AG08396 (cell line): ENCODE results near the gene AATK.

ENCODE experiments used
- DNase-seq: peaks from one replicate; pipeline ENCODE4 v3.0.0; 2012; ENCODE audit warnings: low spot score, mixed read lengths

The AATK gene

GRCh38 chr17:81127133-81127455 is 38.9 kb downstream of the AATK start:
- DNase-seq, result no peak

GRCh38 chr17:81126281-81127132 is 39.5 kb downstream of the AATK start:
- DNase-seq, result no peak

DNA sequence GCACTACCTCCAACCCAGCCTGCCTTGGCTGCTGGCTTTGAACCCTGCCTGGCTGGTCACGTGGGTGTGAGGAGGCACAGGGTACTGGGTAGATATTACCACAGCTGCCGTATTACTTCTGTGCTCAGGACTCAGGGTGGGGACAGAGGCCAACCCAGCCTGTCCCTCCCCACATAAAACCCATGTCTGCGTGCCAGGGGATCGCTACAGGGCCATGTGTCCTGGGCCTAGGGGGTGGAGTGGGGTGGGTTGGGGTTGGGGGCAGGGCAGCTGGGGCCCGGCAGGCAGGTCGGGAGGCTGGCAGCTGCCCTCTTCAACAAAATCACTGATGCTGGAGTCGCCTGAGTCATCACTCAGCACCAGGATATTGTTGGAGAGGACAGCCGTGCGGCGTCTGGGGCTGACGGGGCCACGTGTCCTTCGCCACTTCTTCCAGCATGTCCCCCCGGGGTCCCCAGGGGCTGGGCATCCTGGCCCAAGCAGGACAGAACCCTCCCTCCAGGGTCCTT is 40.4 kb downstream of the AATK start:
- DNase-seq, result no peak

- DNase-seq, result no peak
Observed at GRCh38 chr17:81124377-81124776, 41.6 kb downstream of the AATK start.

GRCh38 chr17:81123052-81124048 is 42.7 kb downstream of the AATK start:
- no peak for DNase-seq

- DNase-seq, result no peak
Observed at GRCh38 chr17:81121841-81122733, 43.9 kb downstream of the AATK start.

DNA sequence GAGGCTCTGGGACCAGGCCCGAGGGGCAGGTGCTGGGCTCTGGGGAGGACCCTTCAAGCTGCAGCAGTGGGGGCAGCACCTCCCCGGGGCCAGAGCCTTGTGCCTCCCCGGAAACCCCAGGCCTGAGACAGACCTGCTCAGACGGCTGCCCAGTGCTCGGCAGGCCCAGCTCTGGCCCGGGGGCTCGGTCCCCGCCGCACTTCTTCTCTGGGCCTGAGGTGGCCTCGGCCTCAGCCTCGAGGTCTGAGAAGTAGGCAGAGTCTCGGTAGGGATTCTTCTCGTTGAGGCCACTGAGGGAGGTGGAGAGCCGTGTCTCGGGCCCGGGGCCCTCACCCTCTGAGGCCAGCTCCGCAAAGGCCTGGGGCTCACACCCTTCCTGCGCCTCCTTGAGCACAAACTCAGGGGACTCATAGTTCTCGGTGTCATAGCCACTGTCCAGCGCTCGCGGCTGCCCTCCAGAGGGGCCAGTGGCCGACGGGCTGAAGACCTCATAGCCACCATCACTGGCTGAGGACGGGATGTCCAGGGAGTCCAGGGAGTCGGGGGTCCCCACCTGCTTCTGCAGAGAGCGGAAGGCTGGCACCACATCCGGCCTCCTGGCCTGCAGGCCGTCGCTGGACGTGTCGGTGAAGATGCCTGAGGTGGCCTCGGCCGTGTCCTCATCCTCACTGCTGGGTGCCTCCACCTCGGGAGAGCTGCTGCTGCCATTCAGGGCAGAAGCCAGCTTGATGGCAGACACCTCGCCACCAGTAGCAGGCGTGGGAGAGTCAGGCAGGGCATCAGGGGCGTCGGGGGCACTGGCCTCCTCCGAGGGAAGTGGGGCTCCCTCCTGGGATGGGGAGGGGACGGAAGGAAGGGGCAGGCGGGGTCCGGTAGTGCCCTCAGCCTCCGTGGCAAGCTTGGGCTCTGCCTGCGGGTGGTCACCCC is 45.1 kb downstream of the AATK start:
- no peak for DNase-seq

- DNase-seq, result no peak
Observed at GRCh38 chr17:81120149-81120484, 45.9 kb downstream of the AATK start.

GRCh38 chr17:81119223-81120148 is 46.5 kb downstream of the AATK start:
- peak; percentile 99 for DNase-seq

DNA sequence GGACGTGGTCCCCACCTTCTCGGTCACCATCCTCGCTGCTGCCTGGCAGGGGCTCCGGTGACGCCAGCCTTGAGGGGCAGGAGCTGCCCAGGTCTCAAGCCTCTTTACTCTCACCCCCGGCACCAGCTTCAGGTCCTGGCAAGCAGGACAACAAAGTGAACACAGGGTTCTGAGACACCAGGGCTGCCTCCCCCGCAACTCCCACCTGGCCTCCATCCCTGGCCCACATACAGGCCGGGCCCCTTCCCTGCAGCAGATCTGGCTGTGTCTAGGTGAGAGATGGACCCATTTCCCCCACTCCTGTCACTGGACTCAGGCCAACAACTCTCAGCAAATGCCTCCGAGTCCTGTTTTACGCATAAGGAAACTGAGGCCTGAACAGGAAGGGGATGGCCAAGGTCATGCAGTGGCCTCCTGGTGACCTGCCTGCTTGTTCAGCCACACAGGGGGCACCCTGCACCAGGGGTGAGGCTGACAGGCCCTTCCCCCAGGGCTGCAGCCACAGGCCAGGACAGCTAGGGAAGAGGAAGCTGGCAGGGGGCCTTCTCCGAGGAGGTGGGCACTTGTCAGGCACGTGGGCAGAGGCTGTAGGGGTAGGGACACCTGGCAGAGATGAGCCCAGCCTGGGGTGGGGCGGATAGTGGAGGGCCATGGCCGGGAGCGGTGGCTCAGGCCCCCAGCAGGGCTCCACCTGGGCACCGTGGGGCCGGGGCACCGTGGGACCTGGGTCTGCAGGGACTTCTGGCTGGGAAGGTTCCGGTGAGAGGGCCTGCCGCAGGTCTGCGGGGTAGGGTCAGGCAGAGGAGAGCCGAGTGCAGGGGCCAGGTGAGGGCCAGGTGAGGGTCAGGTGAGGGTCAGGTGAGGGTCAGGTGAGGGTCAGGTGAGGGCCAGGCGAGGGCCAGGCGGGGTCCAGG is 47.5 kb downstream of the AATK start:
- no peak for DNase-seq

DNA sequence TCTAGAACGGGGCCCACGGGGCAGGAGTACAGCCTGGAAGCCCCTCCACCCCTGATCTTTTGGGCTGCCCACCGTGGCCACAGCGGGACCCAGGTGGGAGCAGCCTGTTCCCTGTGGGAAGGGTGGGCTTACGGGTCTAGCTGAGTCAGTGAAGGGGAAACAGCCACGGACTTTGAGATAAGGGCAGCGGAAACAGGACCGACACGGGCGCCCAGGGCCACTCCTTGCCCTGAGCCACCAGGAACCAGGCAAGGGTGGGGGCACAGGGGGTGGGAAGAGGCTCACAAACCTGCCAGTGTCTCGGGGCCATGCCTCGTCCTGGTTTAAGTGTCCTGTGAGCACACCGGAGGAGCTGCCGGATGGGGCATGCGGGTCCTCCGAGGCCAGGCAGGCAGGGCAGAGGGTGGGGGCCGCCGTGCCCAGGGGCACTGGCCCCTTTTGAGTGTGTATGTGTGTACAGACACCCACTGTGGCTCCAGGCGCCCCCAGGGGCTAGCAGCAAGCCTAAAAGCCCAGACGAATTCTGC is 48.3 kb downstream of the AATK start:
- no peak for DNase-seq

DNA sequence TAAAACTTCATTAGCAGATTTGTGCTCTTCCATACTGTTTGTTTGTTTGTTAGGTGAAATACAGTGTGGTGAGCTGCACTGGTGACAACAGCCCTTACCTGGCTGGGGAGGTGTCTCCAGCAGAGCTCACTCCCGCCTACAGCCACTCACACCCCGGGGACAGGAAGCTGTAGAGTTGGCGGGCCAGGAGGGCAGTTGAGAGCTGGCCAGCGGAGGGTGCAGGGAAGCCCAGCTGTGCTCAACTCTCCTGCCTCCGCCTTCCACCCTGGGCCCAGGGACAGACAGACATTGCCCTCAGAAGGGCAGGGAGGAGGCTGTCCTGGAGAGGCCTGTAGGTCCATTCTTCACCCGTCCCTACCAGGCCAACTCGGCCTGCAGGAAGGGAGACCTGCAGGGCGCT is 49.3 kb downstream of the AATK start:
- DNase-seq, result no peak

DNA sequence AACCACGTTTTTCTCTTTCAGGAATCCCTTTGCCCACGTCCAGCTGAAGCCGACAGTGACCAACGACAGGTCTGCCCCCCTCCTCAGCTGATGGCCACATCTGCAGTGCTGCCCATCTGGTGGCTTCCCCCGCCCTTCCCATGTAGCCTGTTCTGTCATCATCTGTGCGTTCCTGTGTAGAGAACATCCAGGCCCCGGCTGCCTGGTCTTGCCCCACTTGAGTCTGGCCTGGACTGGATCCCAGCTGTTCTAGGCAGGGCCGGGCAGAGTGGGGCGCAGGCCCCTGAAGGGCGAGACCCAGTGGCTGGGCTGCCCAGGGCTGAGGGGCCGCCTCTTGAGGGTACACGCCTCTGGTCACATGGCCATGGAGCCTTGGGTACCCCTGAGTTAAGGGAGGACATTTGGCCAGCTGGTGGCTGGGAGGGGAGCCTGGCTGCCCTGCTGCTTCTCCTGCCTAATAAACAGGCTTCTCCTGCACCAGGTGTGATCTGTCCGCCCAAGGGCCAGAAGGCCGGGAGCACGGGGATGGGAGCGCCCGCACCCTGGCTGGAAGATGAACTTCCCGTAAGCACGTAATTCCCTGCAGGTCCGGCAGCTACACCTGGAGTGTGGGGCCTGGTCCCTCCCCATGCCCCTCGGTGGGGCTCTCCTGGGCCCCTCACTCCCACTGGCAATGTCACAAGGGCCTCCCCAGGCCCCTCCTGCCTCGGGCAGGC is 50.1 kb downstream of the AATK start:
- DNase-seq, result no peak

GRCh38 chr17:81115219-81115618 is 50.8 kb downstream of the AATK start:
- no peak for DNase-seq

DNA sequence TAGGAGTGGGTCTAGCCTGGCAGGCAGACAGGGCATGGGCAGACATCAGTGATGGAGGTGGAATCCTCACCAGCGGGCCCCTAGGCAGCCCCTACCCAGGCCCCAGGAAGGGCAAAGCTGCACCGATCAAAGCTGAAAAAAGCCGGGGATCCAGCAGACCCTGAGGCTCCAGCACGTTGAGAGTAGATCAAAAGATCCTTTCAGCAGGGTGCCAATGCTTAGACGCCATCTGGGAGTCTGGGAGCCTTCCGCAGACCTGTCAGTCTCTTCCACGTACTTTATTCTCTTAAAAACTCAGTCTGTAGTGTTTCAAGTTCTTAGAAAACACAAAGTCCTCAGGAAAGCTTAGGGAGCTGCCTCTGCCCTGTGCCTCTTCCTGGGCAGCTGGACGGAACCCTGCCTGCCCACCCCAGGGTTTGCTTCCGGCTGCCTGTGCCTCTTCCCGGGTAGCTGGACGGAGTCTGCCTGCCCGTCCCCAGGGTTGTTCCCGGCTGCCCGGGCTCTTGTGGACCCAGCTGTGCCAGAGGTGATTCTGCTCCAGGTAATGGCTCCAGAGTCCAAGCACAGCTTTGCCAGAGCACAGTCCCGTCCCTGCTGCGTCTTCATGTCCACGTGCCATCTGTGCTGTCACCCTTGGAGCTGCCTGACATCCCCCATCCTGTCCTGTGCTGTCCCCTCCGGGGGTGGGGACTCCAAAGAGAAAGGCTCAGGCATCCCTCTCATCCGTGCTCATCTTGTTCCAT is 51.5 kb downstream of the AATK start:
- no peak for DNase-seq

DNA sequence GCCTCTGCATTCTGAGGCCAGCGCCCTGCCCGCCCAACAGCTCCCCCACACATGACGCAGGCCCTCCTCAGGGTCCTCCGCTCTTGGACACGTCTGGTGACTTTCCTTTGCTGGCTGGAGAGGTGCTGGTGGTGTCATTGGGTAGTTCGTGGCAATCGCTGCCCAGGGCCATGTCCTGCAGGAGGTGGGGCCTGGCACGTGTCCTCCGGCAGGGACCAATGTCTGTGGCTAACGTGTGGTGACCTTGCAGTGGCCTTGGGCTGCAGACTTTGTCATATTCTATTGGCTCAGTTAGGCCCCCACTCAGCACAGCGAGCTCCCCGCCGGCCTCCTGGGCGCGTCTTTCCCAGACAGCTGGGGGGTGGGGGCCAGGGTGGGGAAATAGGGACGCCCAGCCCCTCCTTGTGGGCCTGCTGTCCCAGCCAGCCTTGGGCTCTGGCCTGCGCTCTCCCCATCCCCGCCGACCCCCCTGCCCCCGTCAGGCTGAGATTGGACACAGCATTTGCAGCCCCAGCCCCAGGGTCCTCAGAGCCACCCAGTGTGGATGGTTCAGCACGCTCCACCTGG is 52.8 kb downstream of the AATK start:
- DNase-seq, result no peak

DNA sequence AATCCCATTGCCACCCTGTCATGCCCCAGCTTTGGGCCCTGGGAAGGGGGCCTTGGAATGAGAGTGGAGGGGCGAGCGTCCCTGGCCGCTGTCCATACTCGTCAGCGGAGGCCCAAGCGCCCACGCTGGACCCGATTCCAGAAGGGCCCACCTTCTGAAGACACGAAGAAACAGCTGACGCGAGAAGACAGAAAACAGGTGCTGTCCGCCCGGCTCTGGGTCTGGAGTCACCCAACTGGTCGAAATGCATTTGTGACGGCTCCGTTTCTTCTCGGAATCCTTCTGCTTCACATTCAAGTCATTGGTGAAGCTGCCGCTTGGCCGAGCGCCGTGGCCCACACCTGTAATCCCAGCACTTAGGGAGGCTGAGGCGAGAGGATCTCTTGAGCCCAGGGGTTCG is 53.6 kb downstream of the AATK start:
- no peak for DNase-seq
